MCF 10A (cell line): ENCODE data around the gene HS6ST2. TPM values are rescaled to one million over a fixed set of nuclear protein-coding genes. Genes with fewer than 3 reads are reported as not detected.

Source experiments
- BruUV-seq: library from RNA; stranded (reverse); fragments of 400-500 nt; replicated peaks from 2 replicates; lab custom pipeline; 2021; lab: Mats Ljungman, UMichigan
- CTCF ChIA-PET: fragments of 300-600 bp; sonication (Branson Sonifier 250); formaldehyde crosslinking; extraction: SDS; loops from one replicate; lab custom pipeline; 2021; ENCODE audit warnings: antibody characterized with exemption, inconsistent platforms; lab: Yijun Ruan, JAX
- POLR2A ChIA-PET: fragments of 300-600, 350-650 bp; sonication (Branson Sonifier 250); formaldehyde crosslinking; extraction: SDS; loops from one replicate; lab custom pipeline; 2020; ENCODE audit warnings: antibody characterized with exemption, inconsistent platforms; lab: Yijun Ruan, JAX
- DNase-seq: peaks from one replicate; pipeline ENCODE4 v3.0.0-alpha.2; 2018; ENCODE audit not compliant: unreplicated experiment
- H3K27ac Mint-ChIP-seq: one replicate; pipeline ENCODE4 v1.8.0; 2022; ENCODE audit warnings: mild to moderate bottlenecking, low read depth, mixed read lengths; ENCODE audit not compliant: unreplicated experiment
- H3K27me3 Mint-ChIP-seq: one replicate; pipeline ENCODE4 v1.8.0; 2022; ENCODE audit warnings: mixed read lengths; ENCODE audit not compliant: insufficient read depth, unreplicated experiment
- H3K36me3 Mint-ChIP-seq: one replicate; pipeline ENCODE4 v1.8.0; 2022; ENCODE audit warnings: mild to moderate bottlenecking, moderate library complexity, mixed read lengths; ENCODE audit not compliant: insufficient read depth, unreplicated experiment
- H3K4me1 Mint-ChIP-seq: one replicate; pipeline ENCODE4 v1.8.0; 2022; ENCODE audit warnings: mixed read lengths; ENCODE audit not compliant: insufficient read depth, unreplicated experiment
- H3K4me3 Mint-ChIP-seq: one replicate; pipeline ENCODE4 v1.8.0; 2022; ENCODE audit warnings: mild to moderate bottlenecking, moderate library complexity, mixed read lengths; ENCODE audit not compliant: unreplicated experiment
- H3K9me3 Mint-ChIP-seq: one replicate; pipeline ENCODE4 v1.8.0; 2022; ENCODE audit warnings: mixed read lengths; ENCODE audit not compliant: unreplicated experiment
- intact Hi-C: fragments of 100-400 bp; cut with micrococcal nuclease; formaldehyde crosslinking; loops from 2 replicates; pipeline ENCODE4 v1.14.1; 2022
- total RNA-seq: library from RNA; stranded (reverse); gene quantifications from 2 replicates; pipeline ENCODE4 v1.2.3, GENCODE V29; 2022
- TF ChIP-seq, protein P1 (sequence below): fragments of 200-600 bp; IDR thresholded peaks from one replicate; pipeline ENCODE4 v1.8.0; 2022; ENCODE audit warnings: antibody characterized with exemption, mild to moderate bottlenecking; ENCODE audit not compliant: unreplicated experiment

The HS6ST2 gene
- total RNA-seq, 1 experiment from 2014 or later, result 26.1 TPM

- CTCF ChIA-PET, result interaction anchor here (0.6 to 2.2 kb wide), 7 partner anchors 27 to 434 kb away, joined by 3 to 7 read pairs (median 4); partner anchors contain the start of gene HS6ST2
- POLR2A ChIA-PET, result no interaction called here
- no peak overlapping the region for H3K4me3 Mint-ChIP-seq
- H3K9me3 Mint-ChIP-seq, result no peaks in the 10 kb centered on the region
- H3K27ac Mint-ChIP-seq, result no peak overlapping the region
- H3K27me3 Mint-ChIP-seq, result peaks cover 66% of the 10 kb centered on the region
- intact Hi-C loops, result loop anchor here (1.0 to 2.0 kb wide), 2 partner anchors 199 to 217 kb away; partner anchors contain the start of gene HS6ST2
- H3K36me3 Mint-ChIP-seq, result no peaks in the 10 kb centered on the region
- H3K4me1 Mint-ChIP-seq, result peaks cover 6% of the 10 kb centered on the region
- TF ChIP-seq, protein P1, sequence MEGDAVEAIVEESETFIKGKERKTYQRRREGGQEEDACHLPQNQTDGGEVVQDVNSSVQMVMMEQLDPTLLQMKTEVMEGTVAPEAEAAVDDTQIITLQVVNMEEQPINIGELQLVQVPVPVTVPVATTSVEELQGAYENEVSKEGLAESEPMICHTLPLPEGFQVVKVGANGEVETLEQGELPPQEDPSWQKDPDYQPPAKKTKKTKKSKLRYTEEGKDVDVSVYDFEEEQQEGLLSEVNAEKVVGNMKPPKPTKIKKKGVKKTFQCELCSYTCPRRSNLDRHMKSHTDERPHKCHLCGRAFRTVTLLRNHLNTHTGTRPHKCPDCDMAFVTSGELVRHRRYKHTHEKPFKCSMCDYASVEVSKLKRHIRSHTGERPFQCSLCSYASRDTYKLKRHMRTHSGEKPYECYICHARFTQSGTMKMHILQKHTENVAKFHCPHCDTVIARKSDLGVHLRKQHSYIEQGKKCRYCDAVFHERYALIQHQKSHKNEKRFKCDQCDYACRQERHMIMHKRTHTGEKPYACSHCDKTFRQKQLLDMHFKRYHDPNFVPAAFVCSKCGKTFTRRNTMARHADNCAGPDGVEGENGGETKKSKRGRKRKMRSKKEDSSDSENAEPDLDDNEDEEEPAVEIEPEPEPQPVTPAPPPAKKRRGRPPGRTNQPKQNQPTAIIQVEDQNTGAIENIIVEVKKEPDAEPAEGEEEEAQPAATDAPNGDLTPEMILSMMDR, result no peak
- peak; percentile 32 for DNase-seq
- BruUV-seq, result no TSS peak
These were observed 216.7 kb downstream of the HS6ST2 start for GRCh38 chrX:132741689-132742088.

DNA sequence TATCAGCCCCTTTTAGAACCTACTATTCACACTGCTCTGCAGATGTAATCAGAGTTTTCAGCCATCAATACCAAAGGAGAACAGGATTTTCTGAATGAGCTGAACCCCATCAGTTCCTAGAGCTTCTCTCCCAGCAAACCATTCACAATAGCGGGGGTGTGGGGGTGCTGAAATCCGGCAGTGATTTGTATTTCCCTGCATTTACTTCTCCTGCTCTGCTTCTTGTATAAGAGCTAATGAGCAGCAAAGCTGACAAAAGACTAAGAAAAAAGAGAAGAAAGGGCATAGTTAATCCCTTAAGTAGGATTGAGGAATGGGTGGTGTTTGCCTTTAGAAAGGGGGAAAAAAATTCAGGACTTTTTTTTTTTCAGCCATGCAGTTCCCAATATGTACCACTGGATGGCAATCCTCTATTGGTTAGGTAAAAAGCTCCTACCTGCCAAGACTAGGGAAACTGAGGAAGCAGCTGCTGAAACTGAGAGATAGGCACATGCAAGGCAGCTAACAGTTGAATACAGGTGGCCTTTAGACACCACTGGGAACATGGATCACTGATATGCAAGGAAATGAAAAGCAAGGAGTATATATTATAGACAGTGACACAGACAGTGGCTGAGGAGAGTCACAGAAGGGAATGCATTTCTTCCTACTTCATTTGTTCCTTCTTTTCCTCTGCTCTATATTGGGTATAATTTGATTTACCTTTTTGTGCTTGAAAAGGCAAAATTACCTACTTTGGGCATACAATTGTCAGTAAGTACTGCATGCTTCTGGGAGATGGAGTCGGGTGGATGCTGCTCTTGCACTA lies 217.9 kb downstream of the HS6ST2 start:
- ChIA-PET POLR2A (interaction anchor here (0.9 kb wide), 1 partner anchor 11 kb away, joined by 3 read pairs; no protein-coding TSS in a partner anchor), CTCF (interaction anchor here (0.6 to 2.2 kb wide), 47 partner anchors 8 to 930 kb away, joined by 3 to 26 read pairs (median 4); no protein-coding TSS in a partner anchor)
- intact Hi-C loops, result loop anchor here (1.0 to 2.0 kb wide), 3 partner anchors 200 to 265 kb away; partner anchors contain the start of gene HS6ST2
- Mint-ChIP-seq H3K36me3 (no peaks in the 10 kb centered on the region), H3K4me3 (no peak overlapping the region), H3K9me3 (no peaks in the 10 kb centered on the region), H3K4me1 (peaks cover 6% of the 10 kb centered on the region), H3K27ac (no peak overlapping the region), H3K27me3 (peaks cover 63% of the 10 kb centered on the region)
- peak; percentile 28 for DNase-seq
- TF ChIP-seq, protein P1, result peak; percentile 83
- no TSS peak for BruUV-seq

DNA sequence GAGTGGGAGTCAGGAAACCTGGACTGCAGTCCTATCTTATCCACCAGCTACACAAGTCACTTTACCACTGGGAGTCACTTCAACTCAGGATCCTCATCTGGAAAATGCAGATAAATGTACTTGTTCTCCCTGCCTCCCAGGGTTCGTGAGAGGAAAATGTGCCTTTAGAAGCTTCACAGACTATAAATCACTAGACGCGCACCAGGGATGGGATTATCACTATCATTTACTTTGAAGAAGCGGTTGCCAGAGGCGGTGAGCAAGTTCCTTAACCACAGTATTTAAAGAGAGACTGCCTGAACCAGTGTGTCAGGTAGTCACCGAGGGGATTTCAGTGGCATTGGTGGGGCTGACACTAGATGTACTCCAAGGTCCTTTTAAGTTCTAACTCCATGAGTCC lies 219.5 kb downstream of the HS6ST2 start:
- POLR2A ChIA-PET, result no interaction called here
- Mint-ChIP-seq H3K27ac (no peak overlapping the region), H3K36me3 (no peaks in the 10 kb centered on the region), H3K9me3 (no peaks in the 10 kb centered on the region), H3K27me3 (peaks cover 57% of the 10 kb centered on the region), H3K4me3 (no peak overlapping the region), H3K4me1 (peaks cover 6% of the 10 kb centered on the region)
- CTCF ChIA-PET, result interaction anchor here (0.7 to 2.0 kb wide), 5 partner anchors 12 to 236 kb away, joined by 3 to 26 read pairs (median 4); no protein-coding TSS in a partner anchor
- no peak for DNase-seq
- BruUV-seq, result no TSS peak
- TF ChIP-seq, protein P1, result no peak
- intact Hi-C loops, result loop anchor here (10.0 kb wide), 1 partner anchor 936 kb away; no protein-coding TSS in a partner anchor

DNA sequence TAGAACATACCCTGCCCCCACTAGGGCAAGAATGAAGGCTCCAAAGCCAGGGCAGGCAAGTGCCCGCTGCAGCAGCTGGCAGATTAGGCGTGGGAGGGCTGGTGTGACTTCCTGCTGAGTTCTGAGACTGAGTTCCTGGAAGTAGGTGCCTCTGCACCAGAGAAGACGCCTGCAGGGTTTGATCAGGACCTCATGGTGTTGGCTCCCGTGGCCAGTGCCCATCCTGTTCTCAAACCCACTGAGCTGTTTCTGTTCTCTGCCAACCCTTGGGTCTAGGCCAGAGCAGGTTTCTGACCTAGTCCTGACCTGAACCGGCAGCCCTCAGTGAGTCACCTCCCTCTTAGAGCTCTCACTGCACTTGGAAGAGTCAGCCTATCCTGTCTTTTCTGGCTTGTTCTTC lies 220.7 kb downstream of the HS6ST2 start:
- H3K4me3 Mint-ChIP-seq, result no peak overlapping the region
- H3K4me1 Mint-ChIP-seq, result peaks cover 6% of the 10 kb centered on the region
- peaks cover 57% of the 10 kb centered on the region for H3K27me3 Mint-ChIP-seq
- intact Hi-C loops, result loop anchor here (10.0 kb wide), 1 partner anchor 937 kb away; no protein-coding TSS in a partner anchor
- peak; percentile 91 for DNase-seq
- POLR2A ChIA-PET, result no interaction called here
- no peaks in the 10 kb centered on the region for H3K9me3 Mint-ChIP-seq
- H3K27ac Mint-ChIP-seq, result no peak overlapping the region
- no peaks in the 10 kb centered on the region for H3K36me3 Mint-ChIP-seq
- no TSS peak for BruUV-seq
- TF ChIP-seq, protein P1, result no peak
- CTCF ChIA-PET, result interaction anchor here (0.7 to 1.2 kb wide), 5 partner anchors 22 to 434 kb away, joined by 3 to 10 read pairs (median 3); no protein-coding TSS in a partner anchor
